Measurements from ENCODE around the gene YOD1. TPM values are rescaled to one million over a fixed set of nuclear protein-coding genes. Genes with fewer than 3 reads are reported as not detected.

Gene YOD1
- polyA plus RNA-seq, 1 donor from 2014 or later: 9.3 TPM

- H3K27me3 ChIP-seq (ENCODE audit: insufficient read depth, low read depth, low read length): no peaks in the 10 kb centered on the region
- H3K9me3 ChIP-seq (ENCODE audit: low read length): no peaks in the 10 kb centered on the region
- no peak overlapping the region for H2AFZ ChIP-seq (ENCODE audit: low read depth, low read length)
- H3K79me2 ChIP-seq (replicated peaks; ENCODE audit: insufficient read depth, low read length): no peaks in the 10 kb centered on the region
- no peaks in the 10 kb centered on the region for H4K20me1 ChIP-seq (ENCODE audit: insufficient read depth)
- no peaks in the 10 kb centered on the region for H3F3A ChIP-seq (ENCODE audit: insufficient read depth, low read length, poor library complexity, severe bottlenecking)
- no peak overlapping the region for H3K27ac ChIP-seq (ENCODE audit: low read length)
- H3K9ac ChIP-seq (ENCODE audit: low read length): no peak overlapping the region
- no peaks in the 10 kb centered on the region for H3K9me2 ChIP-seq (ENCODE audit: insufficient read depth, low read length)
- H3K4me2 ChIP-seq (ENCODE audit: low read length): no peak overlapping the region
- no peaks in the 10 kb centered on the region for H3K36me3 ChIP-seq (ENCODE audit: insufficient read depth, low read length)
- TF ChIP-seq EP300 (conservative IDR thresholded peaks at IDR 0.05; ENCODE audit: poor library complexity, severe bottlenecking) (no peak), MXI1 (conservative IDR thresholded peaks at IDR 0.05; ENCODE audit: poor library complexity, severe bottlenecking) (no peak), TAF1 (IDR thresholded peaks at IDR 0.05; ENCODE audit: low read depth) (no peak), RAD21 (conservative IDR thresholded peaks at IDR 0.05) (no peak), CTCF (IDR thresholded peaks at IDR 0.05; ENCODE audit: poor library complexity, severe bottlenecking) (no peak), EZH2 (IDR thresholded peaks at IDR 0.05; ENCODE audit: borderline replicate concordance, insufficient read depth, low read length, poor library complexity, severe bottlenecking) (no peak), REST (IDR thresholded peaks at IDR 0.05; ENCODE audit: borderline replicate concordance) (no peak), POLR2AphosphoS5 (IDR thresholded peaks at IDR 0.05) (no peak), SMC3 (conservative IDR thresholded peaks at IDR 0.05; ENCODE audit: poor library complexity) (no peak)
- no peak overlapping the region for H3K4me3 ChIP-seq (ENCODE audit: low read length)
Observed at GRCh38 chr1:207003210-207003609, 47.8 kb downstream of the YOD1 start.

- Histone ChIP-seq H3K27me3 (ENCODE audit: insufficient read depth, low read depth, low read length) (no peaks in the 10 kb centered on the region), H3K9ac (ENCODE audit: low read length) (no peak overlapping the region), H2AFZ (ENCODE audit: low read depth, low read length) (no peak overlapping the region), H3K79me2 (replicated peaks; ENCODE audit: insufficient read depth, low read length) (no peaks in the 10 kb centered on the region), H4K20me1 (ENCODE audit: insufficient read depth) (no peaks in the 10 kb centered on the region), H3K9me2 (ENCODE audit: insufficient read depth, low read length) (no peaks in the 10 kb centered on the region), H3K36me3 (ENCODE audit: insufficient read depth, low read length) (no peaks in the 10 kb centered on the region), H3K4me3 (ENCODE audit: low read length) (no peak overlapping the region), H3K27ac (ENCODE audit: low read length) (no peak overlapping the region), H3K9me3 (ENCODE audit: low read length) (no peaks in the 10 kb centered on the region), H3K4me2 (ENCODE audit: low read length) (no peak overlapping the region), H3F3A (ENCODE audit: insufficient read depth, low read length, poor library complexity, severe bottlenecking) (no peaks in the 10 kb centered on the region)
- no peak for TF ChIP-seq EP300 (conservative IDR thresholded peaks at IDR 0.05; ENCODE audit: poor library complexity, severe bottlenecking)
- no peak for TF ChIP-seq MXI1 (conservative IDR thresholded peaks at IDR 0.05; ENCODE audit: poor library complexity, severe bottlenecking)
- TF ChIP-seq REST (IDR thresholded peaks at IDR 0.05; ENCODE audit: borderline replicate concordance): no peak
- no peak for TF ChIP-seq RAD21 (conservative IDR thresholded peaks at IDR 0.05)
- TF ChIP-seq CTCF (IDR thresholded peaks at IDR 0.05; ENCODE audit: poor library complexity, severe bottlenecking): no peak
- TF ChIP-seq SMC3 (conservative IDR thresholded peaks at IDR 0.05; ENCODE audit: poor library complexity): no peak
- TF ChIP-seq POLR2AphosphoS5 (IDR thresholded peaks at IDR 0.05): no peak
- no peak for TF ChIP-seq EZH2 (IDR thresholded peaks at IDR 0.05; ENCODE audit: borderline replicate concordance, insufficient read depth, low read length, poor library complexity, severe bottlenecking)
- no peak for TF ChIP-seq TAF1 (IDR thresholded peaks at IDR 0.05; ENCODE audit: low read depth)
Observed at GRCh38 chr1:207002724-207003146, 48.3 kb downstream of the YOD1 start.

Measured in neural cell (in vitro differentiated cells).